ENCODE data around the gene TBX19. TPM values are rescaled to one million over a fixed set of nuclear protein-coding genes. Genes with fewer than 3 reads are reported as not detected.

Gene TBX19
- total RNA-seq, 1 donor from 2014 or later: 3.9 TPM

- peaks cover 12% of the 10 kb centered on the region for H3K4me1 ChIP-seq
- H3K4me3 ChIP-seq: no peak overlapping the region
- DNase-seq (ENCODE audit: extremely low spot score in 2 of 2): no peak
- H3K27me3 ChIP-seq: no peaks in the 10 kb centered on the region
- H3K27ac ChIP-seq: no peak overlapping the region
- intact Hi-C loops (cut with DNase I): no loop called here
- TF ChIP-seq POLR2A (IDR thresholded peaks at IDR 0.05) (no peak), CTCF (IDR thresholded peaks at IDR 0.05) (no peak), POLR2AphosphoS5 (IDR thresholded peaks at IDR 0.05; ENCODE audit: insufficient read depth in 1 of 2, low read depth in 1 of 2) (no peak)
- no peaks in the 10 kb centered on the region for H3K36me3 ChIP-seq
- H3K9me3 ChIP-seq: no peaks in the 10 kb centered on the region
Measured at GRCh38 chr1:168263130-168263529, 17.5 kb upstream of the TBX19 start.

- Histone ChIP-seq H3K27ac (no peak overlapping the region), H3K4me3 (no peak overlapping the region), H3K27me3 (no peaks in the 10 kb centered on the region), H3K4me1 (peaks cover 12% of the 10 kb centered on the region), H3K36me3 (no peaks in the 10 kb centered on the region), H3K9me3 (no peaks in the 10 kb centered on the region)
- TF ChIP-seq POLR2A (IDR thresholded peaks at IDR 0.05) (no peak), POLR2AphosphoS5 (IDR thresholded peaks at IDR 0.05; ENCODE audit: insufficient read depth in 1 of 2, low read depth in 1 of 2) (no peak), CTCF (IDR thresholded peaks at IDR 0.05) (no peak)
- DNase-seq (ENCODE audit: extremely low spot score in 2 of 2): no peak
- intact Hi-C loops (cut with DNase I): no loop called here
Measured at GRCh38 chr1:168264296-168264695, 16.4 kb upstream of the TBX19 start.

GRCh38 chr1:168265596-168265995 lies 15.1 kb upstream of the TBX19 start:
- no peaks in the 10 kb centered on the region for H3K9me3 ChIP-seq
- H3K4me1 ChIP-seq: peaks cover 12% of the 10 kb centered on the region
- TF ChIP-seq CTCF (IDR thresholded peaks at IDR 0.05): no peak
- TF ChIP-seq POLR2AphosphoS5 (IDR thresholded peaks at IDR 0.05; ENCODE audit: insufficient read depth in 1 of 2, low read depth in 1 of 2): no peak
- no peak for TF ChIP-seq POLR2A (IDR thresholded peaks at IDR 0.05)
- intact Hi-C loops (cut with DNase I): no loop called here
- no peaks in the 10 kb centered on the region for H3K27me3 ChIP-seq
- no peak overlapping the region for H3K27ac ChIP-seq
- DNase-seq (ENCODE audit: extremely low spot score in 2 of 2): no peak
- no peaks in the 10 kb centered on the region for H3K36me3 ChIP-seq
- H3K4me3 ChIP-seq: no peak overlapping the region

GRCh38 chr1:168266644-168267186 lies 14.0 kb upstream of the TBX19 start:
- no peaks in the 10 kb centered on the region for H3K36me3 ChIP-seq
- intact Hi-C loops (cut with DNase I): no loop called here

More at GRCh38 chr1:168266644-168267186, 14.0 kb upstream of the TBX19 start:
- no peak overlapping the region for H3K27ac ChIP-seq
- DNase-seq (ENCODE audit: extremely low spot score in 2 of 2): no peak
- peaks cover 4% of the 10 kb centered on the region for H3K4me1 ChIP-seq
- H3K27me3 ChIP-seq: no peaks in the 10 kb centered on the region
- H3K4me3 ChIP-seq: no peak overlapping the region
- no peaks in the 10 kb centered on the region for H3K9me3 ChIP-seq
- TF ChIP-seq CTCF (IDR thresholded peaks at IDR 0.05): no peak
- TF ChIP-seq POLR2AphosphoS5 (IDR thresholded peaks at IDR 0.05; ENCODE audit: insufficient read depth in 1 of 2, low read depth in 1 of 2): no peak
- TF ChIP-seq POLR2A (IDR thresholded peaks at IDR 0.05): no peak

All from vagina (tissue), 2 donors.